ENCODE data around the gene PTRH2.

GRCh38 chr17:59707971-59708430 is 771 bp upstream of the PTRH2 start:
- TF ChIP-seq, protein P1, sequence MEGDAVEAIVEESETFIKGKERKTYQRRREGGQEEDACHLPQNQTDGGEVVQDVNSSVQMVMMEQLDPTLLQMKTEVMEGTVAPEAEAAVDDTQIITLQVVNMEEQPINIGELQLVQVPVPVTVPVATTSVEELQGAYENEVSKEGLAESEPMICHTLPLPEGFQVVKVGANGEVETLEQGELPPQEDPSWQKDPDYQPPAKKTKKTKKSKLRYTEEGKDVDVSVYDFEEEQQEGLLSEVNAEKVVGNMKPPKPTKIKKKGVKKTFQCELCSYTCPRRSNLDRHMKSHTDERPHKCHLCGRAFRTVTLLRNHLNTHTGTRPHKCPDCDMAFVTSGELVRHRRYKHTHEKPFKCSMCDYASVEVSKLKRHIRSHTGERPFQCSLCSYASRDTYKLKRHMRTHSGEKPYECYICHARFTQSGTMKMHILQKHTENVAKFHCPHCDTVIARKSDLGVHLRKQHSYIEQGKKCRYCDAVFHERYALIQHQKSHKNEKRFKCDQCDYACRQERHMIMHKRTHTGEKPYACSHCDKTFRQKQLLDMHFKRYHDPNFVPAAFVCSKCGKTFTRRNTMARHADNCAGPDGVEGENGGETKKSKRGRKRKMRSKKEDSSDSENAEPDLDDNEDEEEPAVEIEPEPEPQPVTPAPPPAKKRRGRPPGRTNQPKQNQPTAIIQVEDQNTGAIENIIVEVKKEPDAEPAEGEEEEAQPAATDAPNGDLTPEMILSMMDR (IDR thresholded peaks at IDR 0.05 in 2 of 3, conservative IDR thresholded peaks at IDR 0.05 in 1 of 3; ENCODE audit: borderline replicate concordance in 1 of 3, insufficient read depth in 1 of 3, low read depth in 2 of 3, low read length in 2 of 3), result no peak
- TF ChIP-seq CEBPB (IDR thresholded peaks at IDR 0.05; ENCODE audit: low read depth) (no peak), REST (IDR thresholded peaks at IDR 0.05; ENCODE audit: low read depth) (no peak), EZH2 (IDR thresholded peaks at IDR 0.05) (no peak), POLR2A (IDR thresholded peaks at IDR 0.05; ENCODE audit: borderline replicate concordance, extremely low read depth, insufficient read depth, insufficient read length) (no peak), TCF7L2 (IDR thresholded peaks at IDR 0.05; ENCODE audit: borderline replicate concordance, extremely low read depth, insufficient read depth, insufficient read length) (no peak), CBX3 (IDR thresholded peaks at IDR 0.05; ENCODE audit: low read depth) (no peak), POLR2AphosphoS5 (IDR thresholded peaks at IDR 0.05; ENCODE audit: low read depth, low read length) (no peak), EZH2phosphoT487 (IDR thresholded peaks at IDR 0.05; ENCODE audit: borderline replicate concordance) (no peak), EGR1 (IDR thresholded peaks at IDR 0.05; ENCODE audit: low read depth) (no peak), ZNF274 (IDR thresholded peaks at IDR 0.05; ENCODE audit: low read depth, low read length) (no peak), SIN3A (IDR thresholded peaks at IDR 0.05; ENCODE audit: low read depth) (no peak; the same call in 1 of the 2 replicates), ELF1 (IDR thresholded peaks at IDR 0.05; ENCODE audit: borderline replicate concordance, low read depth) (no peak)
- TF ChIP-seq, protein P2, sequence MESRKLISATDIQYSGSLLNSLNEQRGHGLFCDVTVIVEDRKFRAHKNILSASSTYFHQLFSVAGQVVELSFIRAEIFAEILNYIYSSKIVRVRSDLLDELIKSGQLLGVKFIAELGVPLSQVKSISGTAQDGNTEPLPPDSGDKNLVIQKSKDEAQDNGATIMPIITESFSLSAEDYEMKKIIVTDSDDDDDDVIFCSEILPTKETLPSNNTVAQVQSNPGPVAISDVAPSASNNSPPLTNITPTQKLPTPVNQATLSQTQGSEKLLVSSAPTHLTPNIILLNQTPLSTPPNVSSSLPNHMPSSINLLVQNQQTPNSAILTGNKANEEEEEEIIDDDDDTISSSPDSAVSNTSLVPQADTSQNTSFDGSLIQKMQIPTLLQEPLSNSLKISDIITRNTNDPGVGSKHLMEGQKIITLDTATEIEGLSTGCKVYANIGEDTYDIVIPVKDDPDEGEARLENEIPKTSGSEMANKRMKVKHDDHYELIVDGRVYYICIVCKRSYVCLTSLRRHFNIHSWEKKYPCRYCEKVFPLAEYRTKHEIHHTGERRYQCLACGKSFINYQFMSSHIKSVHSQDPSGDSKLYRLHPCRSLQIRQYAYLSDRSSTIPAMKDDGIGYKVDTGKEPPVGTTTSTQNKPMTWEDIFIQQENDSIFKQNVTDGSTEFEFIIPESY (IDR thresholded peaks at IDR 0.05; ENCODE audit: extremely low read depth, insufficient replicate concordance, low read length), result no peak
